ENCODE results near the gene SLC26A11. TPM values are rescaled to one million over a fixed set of nuclear protein-coding genes. Genes with fewer than 3 reads are reported as not detected.

The SLC26A11 gene
- total RNA-seq, 1 donor from 2014 or later, result 12.2 TPM

DNA sequence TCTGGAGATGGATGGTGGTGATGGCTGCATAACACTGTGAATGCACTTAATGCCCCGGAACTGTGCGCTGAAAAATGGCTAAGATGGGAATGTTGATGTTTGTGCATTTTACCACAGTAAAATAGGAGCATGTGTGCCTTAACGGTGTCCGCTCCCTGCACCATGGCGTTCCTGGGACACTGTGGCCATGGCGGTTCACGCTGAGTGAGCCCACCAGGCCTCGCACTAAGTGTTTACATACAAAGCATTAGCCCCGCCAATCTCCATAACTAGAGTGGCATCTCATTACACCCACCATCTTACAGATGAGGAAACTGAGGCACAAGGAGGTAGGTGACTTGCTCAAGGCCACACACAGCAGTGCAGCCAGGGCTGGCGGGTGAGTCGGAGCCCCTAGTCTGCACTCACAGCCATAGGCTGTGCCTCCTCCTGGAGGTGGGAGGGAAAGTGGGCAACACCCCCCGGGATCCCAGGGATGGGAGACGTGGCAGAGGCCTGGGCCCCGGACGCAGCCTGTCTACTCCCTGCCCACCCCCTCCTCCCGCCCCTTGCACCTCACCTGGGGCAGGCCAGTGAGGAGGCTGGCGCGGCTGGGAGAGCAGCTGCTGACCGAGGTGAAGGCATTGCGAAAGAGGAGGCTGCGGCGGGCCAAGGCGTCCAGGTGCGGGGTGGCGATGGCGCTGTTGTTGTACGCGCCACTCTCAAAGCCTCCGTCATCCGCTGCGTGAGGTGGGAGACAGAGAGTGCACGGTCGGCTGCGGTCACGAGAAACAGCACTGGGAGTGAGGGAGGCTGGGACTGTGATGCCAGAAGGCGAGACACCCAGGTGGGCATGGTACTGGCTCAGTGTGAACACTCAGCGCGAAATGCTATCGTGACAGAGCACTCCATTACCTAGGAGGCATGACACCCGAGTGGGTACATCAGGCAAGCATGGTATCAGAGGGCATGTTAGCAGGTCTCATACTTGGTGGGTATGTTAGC lies 3.5 kb upstream of the SLC26A11 start:
- intact Hi-C loops (cut with micrococcal nuclease), result no loop called here

DNA sequence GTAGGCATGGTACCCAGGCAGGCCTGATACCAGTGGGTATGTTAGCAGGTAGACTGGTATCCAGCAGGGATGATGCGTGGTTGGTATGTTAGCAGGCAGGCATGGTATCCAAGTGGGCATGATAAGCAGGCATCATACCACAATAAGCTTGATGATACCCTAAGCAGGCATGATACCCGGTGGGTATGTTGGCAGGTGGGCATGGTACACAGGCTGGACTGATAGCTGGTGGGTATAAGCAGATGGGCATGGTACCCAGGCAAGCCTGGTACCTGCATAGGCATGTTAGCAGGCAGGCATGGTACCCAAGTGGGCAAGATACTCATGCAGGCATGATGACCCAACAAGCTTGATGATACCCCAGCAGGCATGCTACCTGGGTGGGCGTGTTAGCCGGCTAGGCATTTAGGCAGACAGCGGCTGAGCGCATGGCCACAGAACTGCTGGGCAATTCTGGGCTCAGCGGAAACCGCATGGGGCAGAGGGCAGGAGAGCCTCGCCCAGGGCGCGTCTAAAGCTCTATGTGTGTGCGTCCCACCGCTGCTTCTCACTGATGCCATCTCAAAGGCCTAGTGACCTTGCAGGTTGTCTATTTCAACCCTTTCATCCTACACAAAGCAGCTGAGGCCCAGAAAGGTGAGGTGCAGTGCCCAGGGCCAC lies 2.4 kb upstream of the SLC26A11 start:
- intact Hi-C loops (cut with micrococcal nuclease), result no loop called here

DNA sequence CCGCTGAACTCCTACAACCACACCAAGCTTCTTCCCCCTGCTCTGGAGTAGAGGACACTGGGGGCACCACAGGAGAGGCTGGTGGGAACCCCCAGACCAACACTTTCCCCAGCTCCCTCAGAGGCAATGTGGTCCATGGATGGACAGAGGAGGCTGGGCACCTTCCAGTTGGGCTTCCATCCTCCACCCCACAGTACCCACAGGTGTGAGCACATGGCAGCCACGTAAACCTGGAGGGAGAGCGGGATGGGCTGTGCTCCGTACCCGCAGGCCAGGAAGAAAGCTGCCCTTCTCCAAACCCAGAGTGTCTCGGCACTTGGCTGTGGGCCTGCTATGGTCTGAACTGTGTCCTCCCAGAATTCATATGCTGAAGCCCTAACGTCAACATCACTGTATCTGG lies 1.8 kb upstream of the SLC26A11 start:
- intact Hi-C loops (cut with micrococcal nuclease), result no loop called here

DNA sequence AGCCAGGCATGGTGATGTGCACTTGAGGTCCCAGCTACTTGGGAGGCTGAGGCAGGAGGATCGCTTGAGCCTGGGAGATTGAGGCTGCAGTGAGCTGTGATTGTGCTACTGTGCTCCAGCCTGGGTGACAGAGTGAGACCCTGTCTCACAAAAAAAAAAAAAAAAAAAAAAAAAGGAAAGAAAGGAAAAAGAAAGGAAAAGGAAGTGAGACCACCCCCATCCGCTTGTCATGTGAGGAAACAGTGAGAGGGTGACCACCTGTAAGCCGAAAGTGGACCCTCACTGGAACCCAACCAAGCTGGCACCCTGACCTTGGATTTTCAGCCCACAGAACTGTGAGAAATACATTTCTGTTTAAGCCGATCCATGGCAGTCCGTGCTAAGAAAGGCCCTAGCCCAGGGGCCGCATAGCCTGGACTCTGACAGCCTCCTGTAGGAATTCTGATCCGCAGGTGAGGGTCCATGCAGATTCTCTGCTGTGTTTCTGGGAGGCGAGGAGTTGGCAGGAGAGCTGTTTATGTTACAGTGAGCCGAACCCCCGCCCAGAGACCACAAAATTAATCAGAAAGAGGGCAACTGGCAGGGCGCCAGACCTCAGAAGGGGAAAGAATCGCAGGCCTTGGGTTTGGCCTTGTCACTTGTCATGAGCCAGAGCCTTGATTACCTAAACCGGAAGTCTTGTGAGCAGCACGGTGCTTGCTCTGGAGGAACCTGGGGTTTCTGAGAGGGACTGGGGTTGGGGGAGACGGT lies 1.0 kb upstream of the SLC26A11 start:
- intact Hi-C loops (cut with micrococcal nuclease), result loop anchor here (1.0 kb wide), 3 partner anchors 35 to 72 kb away; partner anchors contain the start of gene EIF4A3

DNA sequence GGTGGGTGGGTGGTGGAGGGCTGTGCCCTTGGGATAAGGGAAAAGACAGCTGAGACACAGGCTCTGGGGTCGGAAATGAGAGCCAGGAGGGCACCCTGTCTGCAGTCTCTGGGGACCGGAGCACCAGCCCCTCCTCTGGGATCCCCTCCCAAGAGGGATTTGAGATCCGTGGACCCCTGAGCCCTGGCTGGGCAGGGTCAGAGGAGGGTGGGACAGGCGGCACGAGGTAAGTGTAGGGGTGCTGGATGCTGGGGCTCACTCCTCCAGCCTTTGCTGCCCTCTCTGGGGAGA lies 519 bp upstream of the SLC26A11 start:
- intact Hi-C loops (cut with micrococcal nuclease), result loop anchor here (1.0 kb wide), 3 partner anchors 35 to 72 kb away; partner anchors contain the start of gene EIF4A3

DNA sequence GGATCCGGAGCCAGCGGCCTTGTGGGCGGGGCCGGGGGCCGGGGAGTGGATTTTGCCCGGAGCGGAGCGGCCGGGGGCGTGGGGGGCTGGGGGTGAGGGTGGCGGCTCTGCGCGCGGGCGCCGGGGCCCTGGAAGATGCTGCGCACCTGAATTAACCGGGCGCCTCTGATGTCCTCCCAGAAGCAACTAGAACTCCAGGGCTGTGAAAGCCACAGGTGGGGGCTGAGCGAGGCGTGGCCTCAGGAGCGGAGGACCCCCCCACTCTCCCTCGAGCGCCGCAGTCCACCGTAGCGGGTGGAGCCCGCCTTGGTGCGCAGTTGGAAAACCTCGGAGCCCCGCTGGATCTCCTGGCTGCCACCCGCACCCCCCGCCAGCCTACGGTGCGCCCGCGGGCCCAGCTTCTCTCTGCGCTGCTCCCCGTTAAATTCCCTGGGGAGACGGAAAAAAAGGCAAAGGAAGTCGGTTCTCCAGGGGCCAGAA lies 549 bp downstream of the SLC26A11 start:
- intact Hi-C loops (cut with micrococcal nuclease), result no loop called here

DNA sequence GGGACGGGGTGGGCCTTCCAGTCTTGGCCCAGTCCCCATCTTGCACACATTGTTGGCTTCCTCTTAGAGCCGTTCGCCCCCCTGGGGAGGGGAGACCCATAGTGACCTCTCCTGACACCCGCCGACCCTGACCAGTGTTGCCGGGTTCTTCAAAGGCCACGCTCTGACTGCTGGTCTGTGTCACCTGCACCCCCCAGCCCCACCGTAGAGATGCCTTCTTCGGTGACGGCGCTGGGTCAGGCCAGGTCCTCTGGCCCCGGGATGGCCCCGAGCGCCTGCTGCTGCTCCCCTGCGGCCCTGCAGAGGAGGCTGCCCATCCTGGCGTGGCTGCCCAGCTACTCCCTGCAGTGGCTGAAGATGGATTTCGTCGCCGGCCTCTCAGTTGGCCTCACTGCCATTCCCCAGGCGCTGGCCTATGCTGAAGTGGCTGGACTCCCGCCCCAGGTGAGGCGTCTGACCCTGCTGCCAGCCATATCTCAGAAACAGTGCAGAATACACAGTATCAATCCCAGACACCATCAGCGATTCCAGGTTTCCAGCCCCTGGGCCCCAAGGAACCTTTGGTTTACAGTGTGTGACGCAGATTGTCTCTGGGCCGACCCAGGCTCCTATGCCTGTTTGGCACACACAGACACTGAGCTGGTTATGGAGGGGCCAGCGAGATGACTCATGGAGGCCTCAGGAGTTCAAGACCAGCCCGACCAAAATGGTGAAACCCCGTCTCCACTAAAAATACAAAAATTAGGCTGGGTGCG lies 1.3 kb downstream of the SLC26A11 start:
- intact Hi-C loops (cut with micrococcal nuclease), result no loop called here

DNA sequence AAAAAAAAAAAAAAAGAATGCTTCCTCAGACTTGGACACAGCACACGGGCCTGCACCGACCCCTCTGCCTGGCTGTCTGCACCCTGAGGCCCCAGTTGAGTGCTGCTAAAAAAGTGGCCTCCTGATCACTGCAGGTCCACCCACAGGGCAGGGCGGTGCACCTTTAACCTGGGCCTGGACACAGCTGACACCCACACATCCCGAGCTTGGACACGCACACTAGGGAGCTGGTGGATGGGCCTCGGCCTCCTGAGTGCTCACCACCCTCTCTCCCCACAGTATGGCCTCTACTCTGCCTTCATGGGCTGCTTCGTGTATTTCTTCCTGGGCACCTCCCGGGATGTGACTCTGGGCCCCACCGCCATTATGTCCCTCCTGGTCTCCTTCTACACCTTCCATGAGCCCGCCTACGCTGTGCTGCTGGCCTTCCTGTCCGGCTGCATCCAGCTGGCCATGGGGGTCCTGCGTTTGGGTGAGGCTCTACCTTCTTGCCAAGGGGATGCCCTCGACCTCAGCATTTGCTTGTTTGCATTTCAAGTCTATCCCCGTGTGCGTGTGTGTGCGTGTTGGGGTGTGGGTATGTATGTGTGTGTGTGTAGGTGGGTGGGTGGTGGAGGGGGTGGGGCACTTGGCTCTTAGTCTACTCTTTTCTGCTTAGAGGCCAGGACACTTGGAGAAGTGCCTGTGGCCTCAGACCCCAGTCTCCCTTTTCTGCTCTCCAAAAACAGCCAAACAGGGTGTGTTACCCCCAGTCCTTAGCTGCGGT lies 2.3 kb downstream of the SLC26A11 start:
- intact Hi-C loops (cut with micrococcal nuclease), result no loop called here

DNA sequence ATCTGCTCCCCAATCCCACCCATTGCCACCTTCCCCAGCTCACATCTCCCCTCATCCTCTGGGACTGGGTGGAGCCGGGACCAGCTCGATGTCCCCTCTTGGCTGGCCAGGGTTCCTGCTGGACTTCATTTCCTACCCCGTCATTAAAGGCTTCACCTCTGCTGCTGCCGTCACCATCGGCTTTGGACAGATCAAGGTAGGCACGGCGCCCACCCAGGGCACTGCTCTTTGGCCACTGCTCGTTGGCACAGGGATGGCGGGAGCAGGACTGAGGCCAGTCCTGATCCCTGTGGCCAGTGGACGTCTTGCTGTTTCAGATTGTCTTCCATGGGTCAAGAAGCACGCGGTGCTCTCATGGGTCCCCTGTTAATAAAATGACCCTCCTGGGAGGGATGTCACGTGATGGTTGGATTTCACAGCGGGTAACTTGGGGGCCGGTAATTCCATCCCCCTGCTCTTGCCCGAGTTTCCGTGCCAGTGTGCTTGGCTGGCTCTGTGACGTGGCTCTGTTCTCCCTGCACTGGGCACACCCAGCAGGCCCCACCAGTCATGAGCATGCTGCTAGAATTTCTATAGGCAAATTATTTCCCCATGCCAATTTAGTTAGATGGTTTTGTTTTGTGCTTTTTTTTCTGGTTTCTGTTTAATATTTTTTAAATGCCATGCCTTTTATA lies 3.1 kb downstream of the SLC26A11 start:
- intact Hi-C loops (cut with micrococcal nuclease), result no loop called here

DNA sequence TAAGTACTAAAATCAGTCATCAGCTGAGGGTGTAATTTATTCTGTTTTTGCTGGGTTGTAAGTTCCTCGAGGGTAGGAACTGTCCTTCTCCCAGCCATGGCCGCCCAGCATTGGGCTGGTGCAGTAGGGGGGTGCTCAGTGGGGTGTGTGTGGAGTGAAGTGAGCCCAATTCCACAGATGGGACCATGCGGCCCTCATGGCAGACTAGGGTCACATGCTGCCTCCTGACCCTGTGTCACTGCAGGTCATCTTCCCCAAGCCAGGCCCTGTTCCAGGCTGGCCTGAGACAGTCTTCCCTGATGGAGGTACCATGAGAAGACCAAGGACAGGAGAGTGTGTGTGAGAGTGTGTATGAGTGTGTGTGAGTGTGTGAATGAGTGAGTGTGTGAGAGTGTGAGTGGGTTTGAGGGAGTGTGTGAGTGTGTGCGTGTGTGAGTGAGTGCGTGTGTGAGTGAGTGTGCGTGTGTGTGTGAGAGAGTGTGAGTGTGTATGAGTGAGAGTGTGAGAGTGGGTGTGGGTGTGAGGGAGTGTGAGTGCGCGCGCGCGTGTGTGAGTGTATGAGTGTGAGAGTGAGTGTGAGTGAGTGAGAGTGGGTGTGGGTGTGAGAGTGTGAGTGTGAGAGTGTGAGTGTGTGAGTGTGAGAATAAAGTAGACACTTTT lies 3.7 kb downstream of the SLC26A11 start:
- intact Hi-C loops (cut with micrococcal nuclease), result no loop called here

DNA sequence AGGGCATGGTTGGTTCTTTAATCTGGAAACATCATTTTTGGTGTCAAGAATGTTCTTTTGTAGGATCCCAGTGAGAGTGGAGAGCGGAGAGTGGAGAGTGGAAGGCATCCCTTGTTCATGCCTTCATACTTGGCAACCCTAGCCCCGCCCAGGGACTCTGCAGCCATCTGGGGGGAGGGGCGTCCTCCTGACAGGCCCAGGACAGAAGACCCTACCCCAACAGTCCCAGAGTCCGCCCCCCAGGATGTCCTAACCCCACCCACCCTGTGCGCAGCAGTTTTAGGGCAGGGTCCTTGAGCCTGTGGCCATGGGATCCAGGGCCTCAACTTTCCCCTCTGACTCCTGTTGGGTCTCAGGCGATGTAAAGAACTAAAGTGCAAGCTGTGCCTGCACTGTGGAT lies 4.5 kb downstream of the SLC26A11 start:
- intact Hi-C loops (cut with micrococcal nuclease), result no loop called here

DNA sequence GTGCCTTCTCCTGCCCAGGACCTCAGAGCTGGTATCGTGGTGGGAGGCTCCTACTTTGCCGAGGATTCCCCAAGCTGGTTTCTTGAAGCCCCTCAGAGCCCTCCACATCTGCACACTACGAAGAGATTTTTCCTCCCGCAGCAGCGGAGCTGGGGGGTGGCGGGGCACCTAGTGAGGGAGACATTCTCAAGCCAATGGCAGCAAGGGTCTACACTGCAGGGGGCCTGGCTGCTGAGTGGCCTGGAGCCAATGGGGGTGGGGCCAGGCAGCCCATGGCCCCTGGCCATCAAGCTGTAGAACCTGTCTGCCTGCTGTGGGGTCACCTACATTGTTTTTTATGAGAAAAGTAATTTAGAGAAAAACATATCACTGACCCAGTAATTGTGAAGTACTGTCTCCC lies 5.0 kb downstream of the SLC26A11 start:
- intact Hi-C loops (cut with micrococcal nuclease), result no loop called here

DNA sequence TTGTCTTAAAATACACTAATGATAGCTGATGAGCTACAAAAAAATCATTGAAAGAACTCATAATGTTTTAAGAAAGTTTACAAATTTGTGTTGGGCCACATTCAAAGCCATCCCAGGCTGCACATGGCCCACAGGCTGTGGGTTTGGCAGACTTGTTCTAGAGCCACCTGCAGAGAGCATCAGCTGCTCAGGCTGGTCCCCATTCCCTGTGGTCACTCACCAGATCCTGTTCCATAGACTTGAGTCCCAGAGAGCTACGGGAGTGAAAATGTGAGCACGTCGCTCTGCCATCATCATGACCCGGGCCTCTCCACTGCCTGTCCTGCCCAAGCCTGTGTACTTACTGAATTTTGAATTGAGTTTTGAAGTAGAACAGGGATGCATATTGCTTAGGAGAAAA lies 6.9 kb downstream of the SLC26A11 start:
- intact Hi-C loops (cut with micrococcal nuclease), result no loop called here

DNA sequence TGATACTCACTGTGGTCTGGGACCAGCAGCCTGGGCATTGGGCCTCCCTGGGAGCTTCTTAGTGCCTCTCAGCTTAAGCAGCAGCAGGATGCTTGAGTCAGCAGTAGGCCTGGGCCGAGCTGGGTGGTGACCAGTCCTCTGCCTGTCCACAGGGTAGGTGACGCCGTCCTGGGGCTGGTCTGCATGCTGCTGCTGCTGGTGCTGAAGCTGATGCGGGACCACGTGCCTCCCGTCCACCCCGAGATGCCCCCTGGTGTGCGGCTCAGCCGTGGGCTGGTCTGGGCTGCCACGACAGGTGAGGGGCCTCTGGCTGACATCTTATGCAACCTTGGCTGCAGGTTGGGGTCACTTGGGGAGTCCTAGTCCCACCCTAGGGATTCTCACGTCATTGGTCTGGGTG lies 7.4 kb downstream of the SLC26A11 start:
- intact Hi-C loops (cut with micrococcal nuclease), result no loop called here

DNA sequence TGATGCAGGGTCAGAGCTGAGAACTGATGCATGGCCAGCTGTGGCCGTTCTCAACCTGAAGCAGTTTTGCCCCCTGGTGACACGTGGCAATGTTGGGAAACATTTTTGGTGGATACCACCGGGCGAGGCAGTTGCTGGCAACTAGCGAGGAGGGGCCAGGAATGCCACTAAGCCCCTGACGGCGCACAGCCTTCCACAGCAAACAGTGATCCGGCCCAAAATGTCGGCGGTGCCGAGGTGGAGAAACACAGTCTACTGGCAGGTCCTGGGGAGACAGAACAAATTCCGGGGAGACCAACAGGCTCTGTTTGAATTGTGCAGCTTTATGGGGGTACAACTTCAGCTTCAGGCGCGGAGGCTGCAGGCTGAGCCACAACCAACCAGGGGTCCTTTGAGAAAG lies 8.2 kb downstream of the SLC26A11 start:
- intact Hi-C loops (cut with micrococcal nuclease), result no loop called here

DNA sequence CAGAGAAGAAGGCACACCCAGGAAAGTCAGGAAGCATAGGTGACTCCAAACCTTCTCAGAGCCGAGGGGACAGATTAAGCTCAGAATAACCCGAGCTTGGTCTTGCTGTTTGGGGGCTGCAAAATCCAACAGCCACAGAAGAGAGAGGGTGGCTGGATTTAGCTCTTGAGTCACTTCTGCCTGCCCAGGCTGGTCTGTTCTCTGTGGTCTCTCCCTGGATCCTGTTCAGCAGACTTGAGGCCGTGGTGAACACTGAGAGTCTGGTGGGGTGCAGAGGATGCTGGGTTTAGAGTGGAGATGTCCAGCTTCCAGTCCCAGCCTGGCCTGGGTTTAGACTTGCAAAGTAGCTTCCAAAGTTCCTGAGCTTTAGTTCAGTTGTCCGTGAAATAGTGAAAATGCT lies 8.8 kb downstream of the SLC26A11 start:
- intact Hi-C loops (cut with micrococcal nuclease), result no loop called here

DNA sequence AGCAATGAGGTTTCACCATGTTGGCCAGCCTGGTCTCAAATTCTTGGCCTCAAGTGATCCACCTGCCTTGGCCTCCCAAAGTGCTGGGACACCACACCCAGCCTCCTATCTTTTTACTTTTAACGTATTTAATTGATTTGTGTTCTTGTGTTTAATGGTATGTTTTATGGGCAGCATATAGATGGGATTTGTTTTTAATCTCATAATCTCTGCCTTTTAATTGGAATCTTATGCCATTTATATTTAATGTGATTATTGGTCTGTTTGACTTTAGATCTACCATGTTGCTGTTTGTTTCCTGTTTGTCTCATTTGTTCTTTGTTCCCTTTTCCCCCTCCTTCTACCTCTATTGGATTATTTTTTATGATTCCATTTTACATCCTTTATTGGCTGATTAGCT lies 12.2 kb downstream of the SLC26A11 start:
- intact Hi-C loops (cut with micrococcal nuclease), result no loop called here

DNA sequence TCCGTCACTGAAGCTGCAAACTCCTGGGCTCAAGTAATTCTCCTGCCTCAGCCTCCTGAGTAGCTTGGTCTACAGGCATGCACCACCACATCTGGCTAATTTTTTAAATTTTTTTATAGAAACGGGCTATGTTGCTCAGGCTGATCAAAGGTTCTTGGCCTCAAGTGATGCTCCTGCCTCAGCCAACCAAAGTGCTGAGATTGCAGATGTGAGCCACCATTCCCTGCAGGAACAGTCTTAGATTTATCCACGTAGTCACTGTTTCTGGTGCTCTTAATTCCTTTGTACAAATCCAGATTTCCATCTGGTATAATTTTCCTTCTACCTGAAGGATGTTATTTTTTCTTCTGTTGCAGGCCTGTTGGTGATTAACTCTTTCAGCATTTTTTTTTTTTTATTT lies 13.0 kb downstream of the SLC26A11 start:
- intact Hi-C loops (cut with micrococcal nuclease), result no loop called here

DNA sequence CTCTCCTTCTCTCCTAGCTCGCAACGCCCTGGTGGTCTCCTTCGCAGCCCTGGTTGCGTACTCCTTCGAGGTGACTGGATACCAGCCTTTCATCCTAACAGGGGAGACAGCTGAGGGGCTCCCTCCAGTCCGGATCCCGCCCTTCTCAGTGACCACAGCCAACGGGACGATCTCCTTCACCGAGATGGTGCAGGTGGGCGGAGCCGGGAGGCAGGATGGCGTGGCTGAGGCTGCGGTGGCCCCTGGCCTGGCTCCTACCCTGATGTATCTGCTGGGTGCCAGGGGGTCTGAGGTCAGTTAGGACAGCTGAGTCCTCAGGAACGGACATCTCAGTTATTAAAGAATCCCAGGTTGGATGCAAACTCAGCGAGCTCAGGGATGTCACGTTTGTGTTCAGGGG lies 16.7 kb downstream of the SLC26A11 start:
- intact Hi-C loops (cut with micrococcal nuclease), result no loop called here

All from T-helper 1 cell treated with Interleukin-12 subunit alpha and Interleukin-12 subunit beta and Interleukin-4 antibody, amounts not matched to agents 30 ng/mL and 1 ng/mL, for 36 hours (primary cell).